Suppressor macrophage (primary cell): ENCODE data around the gene SLC25A21.
"Not testable (repeated sequence)": the region's sequence is repeated elsewhere in the genome, so short reads cannot be mapped to it uniquely, and the experiment has no call there.

ENCODE experiments used
- DNase-seq, 4 experiments: peaks; one replicate each; pipeline ENCODE4 v3.0.0-alpha.2; 2020 to 2022

The SLC25A21 gene

DNA sequence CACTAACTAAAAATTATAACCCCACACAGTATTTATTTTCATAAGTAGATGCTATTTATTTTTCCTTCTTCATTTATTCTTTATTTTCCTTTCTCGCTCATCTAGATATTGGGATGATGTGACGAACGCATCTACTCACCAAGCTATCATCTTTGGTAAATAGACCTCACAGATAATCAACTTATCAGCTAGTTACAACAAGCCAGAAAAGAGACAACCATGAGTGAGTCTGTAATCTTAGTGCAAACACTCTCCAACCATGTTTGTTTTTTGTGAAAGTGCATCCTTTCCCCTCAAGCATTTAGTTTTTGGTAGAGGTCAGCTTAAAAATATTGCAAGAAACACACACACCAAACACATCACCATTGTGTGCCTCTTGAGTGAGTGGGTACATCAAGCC, 84.9 kb downstream of the SLC25A21 start:
- DNase-seq: no peak

DNA sequence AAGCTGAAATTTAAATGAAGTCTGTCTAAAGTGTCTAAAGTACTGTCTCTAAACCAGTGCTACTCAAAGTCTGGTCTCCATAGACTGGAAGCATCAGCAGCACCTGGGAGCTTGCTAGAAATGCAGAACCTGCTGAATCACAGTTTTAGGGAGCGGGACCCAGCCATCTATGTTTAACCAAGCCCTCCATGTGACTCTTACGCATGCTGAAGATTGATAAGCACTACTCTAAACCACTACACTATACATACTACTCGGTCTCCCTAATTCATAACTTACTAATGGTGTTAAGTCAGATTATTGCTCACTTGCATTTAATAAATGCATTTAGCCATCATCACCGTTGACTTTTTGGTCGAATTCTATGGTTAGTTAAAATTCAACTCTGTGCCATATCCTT, 88.8 kb downstream of the SLC25A21 start:
- no peak for DNase-seq

GRCh38 chr14:37082449-37082848, 90.0 kb downstream of the SLC25A21 start:
- no peak for DNase-seq

DNA sequence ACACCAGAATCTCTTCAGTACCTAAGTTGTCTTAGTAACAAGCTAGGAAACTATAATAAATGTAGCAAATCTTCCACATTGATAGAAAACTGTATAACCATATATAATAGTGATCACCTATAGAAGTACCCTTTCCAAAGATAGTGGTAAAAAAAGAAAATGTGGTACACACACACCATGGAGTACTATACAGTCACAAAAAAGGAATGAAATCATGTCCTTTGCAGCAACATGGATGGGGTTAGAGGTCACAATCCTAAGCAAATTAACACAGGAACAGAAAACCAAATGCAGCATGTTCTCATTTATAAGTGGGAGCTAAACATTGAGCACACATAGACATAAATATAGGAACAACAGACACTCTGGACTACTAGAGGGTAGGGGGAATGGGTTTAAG, 90.5 kb downstream of the SLC25A21 start:
- no peak for DNase-seq

DNA sequence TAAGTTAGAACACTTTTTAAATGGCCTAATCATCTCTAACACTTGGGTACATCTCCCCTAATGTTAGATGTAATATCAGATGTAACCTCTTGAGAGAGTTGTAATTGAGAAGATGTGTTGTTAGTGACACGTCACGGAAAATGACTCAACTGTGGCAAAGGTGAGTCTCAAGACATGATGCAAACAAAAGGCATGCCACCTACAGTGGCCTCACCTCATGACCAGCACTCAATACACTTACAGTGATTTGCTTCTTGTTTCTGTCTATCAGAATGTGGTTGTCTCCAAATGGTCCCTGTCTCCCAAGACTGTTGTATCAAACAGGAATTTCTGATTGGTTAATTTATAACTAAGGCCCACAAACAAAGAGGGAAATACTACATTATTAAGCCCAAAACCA, 91.2 kb downstream of the SLC25A21 start:
- DNase-seq: no peak

DNA sequence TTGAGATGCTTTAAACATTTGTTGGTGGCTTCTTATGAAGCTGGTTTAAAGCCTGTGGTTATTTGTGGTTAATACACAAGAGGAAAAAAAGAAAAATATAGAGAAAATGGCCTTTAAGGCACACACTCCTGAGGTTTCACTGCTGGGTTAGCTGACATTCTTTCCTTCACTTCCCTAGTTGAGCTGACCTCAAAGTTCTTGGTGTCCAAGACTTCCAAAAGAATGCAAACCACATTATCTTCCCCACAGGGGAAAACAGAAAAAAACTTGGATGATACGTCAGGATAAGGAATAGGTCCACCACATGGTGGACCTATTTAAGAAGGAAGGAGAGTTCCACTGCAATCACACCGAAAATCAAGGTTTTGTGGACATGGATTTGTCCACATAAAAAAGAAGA, 94.3 kb downstream of the SLC25A21 start:
- DNase-seq: no peak

GRCh38 chr14:37074320-37074719, 98.1 kb downstream of the SLC25A21 start:
- not testable (repeated sequence) for DNase-seq

DNA sequence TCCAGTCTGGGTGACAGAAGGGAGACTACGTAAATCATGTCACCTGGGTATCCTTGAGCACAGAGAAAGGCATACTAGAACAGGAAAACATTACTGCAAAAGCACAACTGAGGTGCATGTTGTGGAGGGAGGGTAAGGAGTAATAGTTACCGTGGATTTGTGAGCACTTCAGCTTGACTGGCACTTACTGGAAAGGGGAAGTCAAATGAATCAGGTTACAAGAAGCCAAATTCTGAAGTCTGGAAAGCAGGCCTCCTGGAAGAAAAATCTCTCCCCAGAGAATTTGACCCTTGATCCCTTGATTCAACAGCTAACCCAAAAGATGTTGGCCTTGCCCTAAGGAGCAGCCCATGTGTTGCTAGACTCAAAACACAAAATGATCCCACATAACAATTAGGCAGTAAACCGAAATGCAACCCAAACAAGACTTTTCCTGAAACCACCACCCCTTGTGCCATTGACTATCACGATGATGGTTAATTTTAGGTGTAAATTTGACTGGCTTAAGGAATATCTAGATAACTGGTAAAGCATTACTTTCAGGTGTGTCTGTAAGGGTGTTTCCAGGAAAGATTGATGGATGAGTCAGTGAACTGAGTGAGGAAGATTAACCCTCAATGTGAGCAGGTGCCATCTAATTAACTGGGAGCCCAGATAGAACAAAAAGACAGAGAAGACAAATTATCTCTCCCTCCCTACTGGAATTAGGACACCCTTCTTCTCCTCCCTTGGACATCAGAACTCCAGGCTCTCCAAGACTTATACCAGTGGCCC, 108.8 kb downstream of the SLC25A21 start:
- DNase-seq: no peak

DNA sequence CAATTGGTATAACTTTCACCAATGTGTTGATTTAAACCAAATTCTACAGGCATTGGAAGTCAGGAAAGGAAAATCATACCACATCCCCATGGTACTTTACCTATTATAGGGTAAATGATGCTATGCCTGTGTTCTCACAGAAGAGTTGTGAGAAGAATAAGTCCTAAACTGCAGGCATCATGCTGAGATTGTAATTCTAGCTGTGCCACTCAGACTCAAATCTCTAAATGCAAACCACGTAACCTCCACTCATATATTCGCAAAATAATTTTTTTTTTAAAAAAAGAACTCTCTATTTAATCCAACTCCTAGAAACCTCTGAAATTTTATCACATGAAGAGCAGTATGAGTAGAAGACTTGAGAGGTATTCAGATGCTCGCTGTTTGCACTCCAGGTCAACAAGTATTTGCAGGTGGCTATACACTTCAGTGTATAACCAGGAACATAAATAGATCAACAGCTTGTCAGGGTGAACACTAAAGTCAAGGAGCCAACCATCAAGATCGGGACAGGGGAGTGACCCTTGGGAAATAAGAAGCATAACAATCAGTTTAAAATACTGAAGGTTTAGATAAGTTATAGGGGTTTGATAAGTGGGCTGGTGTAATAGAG, 110.1 kb downstream of the SLC25A21 start:
- no peak for DNase-seq

- no peak for DNase-seq
Observed at GRCh38 chr14:37061697-37062096, 110.7 kb downstream of the SLC25A21 start.

DNA sequence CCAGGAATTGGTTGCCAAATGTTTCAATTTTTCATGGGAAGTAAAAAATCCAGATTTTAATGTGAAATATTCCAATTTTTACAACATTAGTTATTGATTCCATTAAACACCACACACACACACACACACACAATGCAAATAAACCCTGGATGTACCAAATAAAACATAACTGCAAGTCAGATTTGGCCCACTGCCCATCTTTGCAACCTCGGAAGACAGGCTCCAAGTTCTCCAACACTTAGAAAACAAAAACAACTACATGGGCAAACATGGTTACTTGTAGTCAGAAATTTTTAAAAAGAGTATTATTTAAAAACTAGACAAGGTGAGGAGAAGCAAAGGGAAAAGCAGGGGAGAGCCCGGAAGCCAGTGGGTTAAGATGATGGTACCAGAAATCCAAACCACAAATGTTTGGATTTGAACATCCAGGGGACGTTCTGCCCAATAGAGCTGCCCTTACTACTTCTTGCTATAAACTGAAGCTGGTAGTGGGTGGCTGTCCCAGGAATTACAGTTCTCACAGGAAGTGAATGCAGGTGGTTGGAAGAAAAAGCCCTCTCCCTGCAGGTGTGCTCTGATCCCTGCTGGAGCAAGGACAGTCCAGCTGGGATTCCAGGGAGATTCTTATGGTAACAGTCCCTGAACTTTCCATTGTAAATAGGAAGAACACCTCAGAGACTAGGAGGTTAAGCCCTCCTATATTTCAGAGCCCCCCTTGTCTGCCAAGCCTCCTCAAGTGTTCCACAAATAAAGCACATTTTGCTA, 111.7 kb downstream of the SLC25A21 start:
- DNase-seq: no peak

DNA sequence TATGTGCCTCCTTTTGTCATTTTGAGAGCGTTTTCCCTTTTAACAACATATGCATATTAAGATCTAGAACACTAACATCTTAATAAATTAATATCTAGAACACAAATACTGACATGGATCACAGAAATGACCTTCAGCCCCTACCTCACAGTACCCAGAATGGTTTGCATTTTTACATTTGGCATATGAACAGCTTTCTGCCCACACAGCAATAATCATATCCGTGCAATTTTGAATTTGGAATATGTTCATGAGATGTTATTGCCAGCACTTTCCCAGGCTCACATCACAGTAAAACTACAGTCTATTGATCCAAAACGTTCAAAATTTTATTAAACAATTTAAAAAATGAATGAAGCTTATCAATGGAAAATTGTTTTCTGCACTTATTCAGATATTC, 114.6 kb downstream of the SLC25A21 start:
- no peak for DNase-seq

DNA sequence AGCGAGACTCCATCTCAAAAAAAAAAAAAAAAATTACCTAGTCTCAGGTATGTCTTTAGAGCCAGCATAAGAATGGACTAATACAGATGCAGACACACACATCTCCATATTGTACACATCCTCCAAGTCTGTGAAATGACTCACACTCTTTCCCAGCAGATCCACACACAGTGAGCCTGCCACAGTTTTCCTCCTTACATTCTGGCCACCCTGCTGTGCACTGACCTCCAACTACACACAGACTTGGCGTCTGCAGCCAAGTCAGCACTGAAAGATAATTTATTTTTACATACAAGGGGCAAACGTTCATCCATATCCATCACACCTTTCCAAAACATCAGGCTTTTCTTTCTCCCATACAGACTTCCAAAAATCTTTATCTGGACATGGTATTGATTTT, 115.9 kb downstream of the SLC25A21 start:
- no peak for DNase-seq

DNA sequence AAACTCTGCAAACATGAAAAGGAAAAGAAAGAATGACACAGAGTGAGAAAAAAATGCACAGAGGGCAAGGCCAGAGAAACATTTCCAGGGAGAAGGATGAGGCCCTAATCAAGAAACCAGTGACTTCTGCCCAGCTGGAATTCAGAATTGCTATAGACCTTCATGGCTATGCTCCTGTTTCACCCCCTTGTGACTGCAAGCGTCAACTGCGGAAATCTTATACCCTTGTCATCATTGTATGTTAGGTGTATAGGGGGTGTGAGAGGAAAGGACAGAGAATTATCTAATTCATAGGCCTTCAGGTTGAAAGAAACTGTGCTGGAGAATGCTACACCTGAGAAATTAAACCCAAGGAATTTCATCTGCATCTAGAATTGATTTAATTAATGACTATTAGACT, 117.5 kb downstream of the SLC25A21 start:
- DNase-seq: no peak

- DNase-seq: no peak
Observed at GRCh38 chr14:37054144-37054543, 118.3 kb downstream of the SLC25A21 start.

- DNase-seq: no peak
Observed at GRCh38 chr14:37051680-37052079, 120.7 kb downstream of the SLC25A21 start.

DNA sequence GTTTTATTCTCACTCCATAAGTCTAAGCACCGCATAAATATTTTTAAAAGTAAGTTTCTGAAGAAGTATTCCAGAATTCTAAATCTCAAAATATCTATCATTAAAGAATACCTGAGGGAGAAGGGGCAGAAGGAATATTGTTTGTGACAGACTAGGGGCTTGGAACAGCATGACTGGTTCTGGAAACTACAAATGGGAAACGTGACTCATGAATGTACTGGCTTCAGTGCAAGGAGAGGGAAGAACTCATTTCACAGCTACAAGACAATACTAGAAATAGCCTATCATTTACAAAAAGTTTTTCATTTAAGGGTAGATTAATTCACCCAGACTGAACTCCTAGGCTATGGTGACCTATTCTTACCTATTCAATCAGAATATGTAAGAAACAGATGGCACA, 121.3 kb downstream of the SLC25A21 start:
- DNase-seq: no peak

DNA sequence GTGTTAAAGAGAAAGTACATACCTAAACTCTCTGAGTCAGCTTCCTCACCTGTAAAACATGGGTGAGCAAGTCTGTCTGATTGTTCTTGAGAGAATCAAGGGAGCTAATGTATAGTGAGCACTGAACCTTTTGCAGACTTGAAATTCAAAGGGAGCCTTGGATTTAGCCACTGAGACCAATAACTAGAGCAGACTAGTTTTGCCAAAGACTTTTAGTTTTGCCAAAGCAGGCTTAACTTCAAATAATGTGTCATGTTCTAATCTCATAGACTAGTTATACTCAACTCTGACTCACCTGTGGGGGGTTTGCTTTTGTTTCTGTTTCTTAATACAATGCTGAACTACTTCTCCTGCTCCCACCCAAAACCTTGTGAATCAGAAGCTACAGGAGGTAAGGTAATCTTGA, 123.7 kb downstream of the SLC25A21 start:
- DNase-seq: no peak

DNA sequence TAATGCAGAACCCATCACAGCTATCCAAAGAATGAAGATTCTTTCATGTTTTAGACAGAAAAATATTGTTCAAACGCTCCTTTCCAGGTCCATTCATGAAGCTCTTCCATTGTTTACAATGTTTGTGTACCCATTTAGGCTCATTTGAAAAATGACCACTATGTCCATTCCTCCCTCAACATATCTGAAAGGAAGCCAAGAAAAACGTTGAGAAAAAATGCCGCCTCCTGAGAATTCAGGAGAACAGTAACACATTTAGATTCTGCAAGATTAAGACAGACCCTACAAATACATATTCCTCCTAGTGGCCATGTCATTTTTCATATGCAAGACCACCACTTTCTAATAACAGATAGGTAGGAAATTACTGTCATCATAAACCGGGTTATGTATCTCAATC, 124.4 kb downstream of the SLC25A21 start:
- no peak for DNase-seq

GRCh38 chr14:37047226-37047625, 125.2 kb downstream of the SLC25A21 start:
- no peak for DNase-seq

- no peak for DNase-seq
Observed at GRCh38 chr14:37046815-37047214, 125.6 kb downstream of the SLC25A21 start.

DNA sequence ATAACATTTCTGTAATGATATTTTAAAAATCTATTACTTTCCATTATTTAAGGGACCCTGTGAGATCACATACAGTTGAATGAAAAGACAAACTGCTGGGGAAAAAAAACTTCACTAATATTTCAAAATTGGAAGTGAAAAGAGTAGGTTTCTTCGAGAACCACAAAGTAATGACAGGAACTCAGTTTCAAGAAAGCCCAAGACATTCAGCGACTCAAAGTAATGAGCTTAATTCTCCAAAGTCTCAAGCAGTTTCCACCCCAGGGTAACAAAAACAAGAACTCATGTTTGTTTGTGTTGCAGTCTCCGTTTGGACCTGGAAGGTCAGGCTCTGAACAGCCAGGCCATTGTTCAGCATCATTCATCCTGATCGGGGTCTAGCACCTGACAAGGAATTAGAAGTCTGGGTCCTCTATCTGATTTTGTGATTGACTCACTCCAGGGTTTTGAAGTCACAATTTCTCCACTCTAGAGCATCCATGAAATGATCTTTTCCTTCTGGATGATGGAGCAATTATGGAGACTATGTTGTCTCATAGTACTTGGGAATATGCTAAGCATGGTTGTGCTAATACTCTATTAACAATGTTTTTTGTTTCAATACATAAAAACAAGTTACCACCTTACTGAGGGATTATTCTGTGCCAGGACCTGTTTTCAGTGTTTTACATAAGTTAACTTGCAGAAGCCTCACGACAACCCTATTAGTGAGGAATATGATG, 126.9 kb downstream of the SLC25A21 start:
- DNase-seq: no peak
